HL-60/S4 (cell line): Measurements from ENCODE around the gene SYNGR3.

Source experiments
- in situ Hi-C: fragments of 300-500 bp; cut with MboI; formaldehyde crosslinking; loops from 2 replicates; pipeline ENCODE4 v1.14.3; 2022; ENCODE audit warnings: low sequenced_read_pairs

The SYNGR3 gene

DNA sequence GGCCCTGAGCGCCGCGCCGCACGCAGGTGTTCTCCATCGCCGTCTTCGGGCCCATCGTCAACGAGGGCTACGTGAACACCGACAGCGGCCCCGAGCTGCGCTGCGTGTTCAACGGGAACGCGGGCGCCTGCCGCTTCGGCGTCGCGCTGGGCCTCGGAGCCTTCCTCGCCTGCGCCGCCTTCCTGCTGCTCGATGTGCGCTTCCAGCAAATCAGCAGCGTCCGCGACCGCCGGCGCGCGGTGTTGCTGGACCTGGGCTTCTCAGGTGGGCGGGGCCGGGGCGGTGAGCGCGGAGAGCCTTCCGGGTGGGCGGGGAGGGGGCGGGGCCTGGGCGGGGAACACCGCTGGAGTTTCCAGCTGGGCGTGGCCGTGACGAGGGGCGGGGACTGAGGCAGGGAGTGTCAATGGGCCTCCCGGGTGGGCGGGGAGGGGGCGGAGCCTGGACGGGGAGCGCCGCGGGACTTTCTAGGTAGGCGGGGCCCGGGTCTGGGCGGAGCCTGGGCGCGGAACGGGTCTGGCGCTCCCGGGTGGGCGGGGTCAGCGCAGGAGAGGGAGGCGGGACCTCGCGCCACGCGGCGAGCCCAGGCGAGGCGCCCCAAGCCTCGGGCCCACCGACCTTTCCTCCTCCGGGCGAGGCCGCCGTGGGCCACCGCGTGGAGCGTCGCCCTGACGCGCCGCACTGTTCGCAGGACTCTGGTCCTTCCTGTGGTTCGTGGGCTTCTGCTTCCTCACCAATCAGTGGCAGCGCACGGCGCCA lies 2.4 kb downstream of the SYNGR3 start:
- in situ Hi-C loops: no loop called here

DNA sequence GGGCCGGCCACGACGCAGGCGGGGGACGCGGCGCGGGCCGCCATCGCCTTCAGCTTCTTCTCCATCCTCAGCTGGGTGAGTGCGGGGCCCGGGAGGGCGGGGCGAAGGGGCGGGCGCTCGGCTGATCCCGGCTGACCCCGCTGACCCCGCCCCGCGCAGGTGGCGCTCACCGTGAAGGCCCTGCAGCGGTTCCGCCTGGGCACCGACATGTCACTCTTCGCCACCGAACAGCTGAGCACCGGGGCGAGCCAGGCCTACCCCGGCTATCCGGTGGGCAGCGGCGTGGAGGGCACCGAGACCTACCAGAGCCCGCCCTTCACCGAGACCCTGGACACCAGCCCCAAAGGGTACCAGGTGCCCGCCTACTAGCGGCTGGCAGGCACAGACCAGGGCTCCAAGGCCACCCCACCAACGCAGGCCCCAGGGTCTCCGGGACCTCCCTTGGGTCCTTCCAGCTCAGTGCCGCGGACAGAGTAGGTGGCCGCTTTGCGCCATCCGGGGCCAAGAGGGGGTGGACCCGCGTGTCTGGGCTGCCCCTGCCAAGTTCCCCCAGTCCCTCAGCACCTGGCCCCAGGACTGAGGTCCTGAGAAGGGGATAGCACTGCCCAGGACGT lies 3.0 kb downstream of the SYNGR3 start:
- in situ Hi-C loops: no loop called here

DNA sequence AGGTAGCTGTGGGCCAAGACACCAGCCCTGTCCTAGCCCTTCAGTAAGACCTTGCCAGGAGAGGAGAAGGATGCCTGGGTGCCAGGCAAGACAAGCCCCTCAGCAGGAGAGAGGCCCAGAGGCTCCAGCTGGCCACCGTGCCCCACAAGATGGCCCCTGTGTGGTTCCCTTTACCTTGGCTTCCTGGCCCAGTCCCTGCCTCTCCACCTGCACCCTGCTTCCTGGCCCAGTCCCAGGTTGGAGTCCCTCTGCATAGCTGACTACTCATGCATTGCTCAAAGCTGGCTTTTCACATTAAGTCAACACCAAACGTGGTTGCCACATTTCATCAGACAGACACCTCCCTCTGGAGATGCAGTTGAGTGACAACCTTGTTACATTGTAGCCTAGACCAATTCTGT lies 4.0 kb downstream of the SYNGR3 start:
- in situ Hi-C loops: no loop called here

DNA sequence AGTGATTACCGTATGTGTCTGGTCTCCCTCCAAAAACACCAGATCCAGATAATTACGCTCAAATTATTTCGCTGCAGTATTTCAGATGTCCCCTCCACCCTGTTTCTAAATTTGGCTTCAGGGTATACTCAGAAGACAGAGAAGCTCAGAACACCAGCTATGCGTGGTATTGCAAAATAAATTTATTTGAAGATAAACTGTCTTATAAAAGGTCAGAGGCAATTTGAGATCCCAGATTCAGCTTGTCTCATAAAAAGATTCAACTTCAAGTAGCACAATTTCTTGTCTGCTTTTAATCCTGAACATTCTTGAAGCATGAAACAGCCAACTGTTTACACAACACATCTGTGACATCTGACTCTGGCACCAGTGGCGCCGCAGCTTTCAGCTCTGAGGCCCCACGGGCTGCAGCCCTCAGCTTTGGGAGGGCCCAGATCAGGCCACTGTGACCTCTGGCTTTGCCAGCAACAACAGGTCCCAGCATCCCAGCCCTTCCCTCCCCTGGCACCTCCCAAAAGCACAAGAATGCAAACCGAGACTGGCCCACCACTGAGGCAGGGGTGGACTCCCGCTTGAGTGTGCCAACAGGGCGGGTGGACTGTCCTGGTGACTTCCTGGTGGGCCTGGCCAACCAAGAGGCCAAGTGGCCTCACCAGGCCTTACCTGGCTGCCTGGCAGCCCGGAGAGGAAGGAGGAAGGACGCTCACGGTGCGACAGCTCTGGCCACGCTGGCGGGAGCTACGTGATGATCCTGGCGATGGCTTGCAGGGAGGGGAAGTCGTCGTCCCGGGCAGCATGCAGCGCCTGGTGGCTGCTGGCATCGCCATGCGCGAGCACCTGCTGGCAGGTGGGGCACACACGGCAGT lies 8.0 kb downstream of the SYNGR3 start:
- in situ Hi-C loops: no loop called here

DNA sequence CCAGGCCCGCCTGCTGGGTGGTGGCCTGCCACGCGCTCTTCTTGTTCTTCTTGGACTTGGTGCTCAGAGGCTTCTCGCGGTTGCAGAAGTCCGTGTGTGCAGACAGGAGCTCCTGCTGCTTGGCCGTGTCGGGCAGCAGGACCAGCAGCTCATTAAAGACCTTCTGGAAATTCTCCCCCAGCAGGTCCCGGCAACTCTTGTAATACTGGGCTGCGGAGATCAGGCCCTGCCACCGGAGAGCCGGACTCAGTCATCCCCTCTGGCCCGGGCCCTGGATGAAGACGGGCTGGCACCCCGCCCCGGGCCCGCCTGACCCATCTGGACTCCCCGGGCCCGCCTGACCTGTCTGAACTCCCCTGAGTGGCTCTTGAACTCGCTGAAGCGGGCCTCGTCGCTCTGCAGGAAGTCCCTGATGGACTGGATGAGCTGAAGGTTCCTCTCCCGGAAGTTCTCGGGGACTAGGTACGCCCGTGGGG lies 8.6 kb downstream of the SYNGR3 start:
- in situ Hi-C loops: no loop called here

DNA sequence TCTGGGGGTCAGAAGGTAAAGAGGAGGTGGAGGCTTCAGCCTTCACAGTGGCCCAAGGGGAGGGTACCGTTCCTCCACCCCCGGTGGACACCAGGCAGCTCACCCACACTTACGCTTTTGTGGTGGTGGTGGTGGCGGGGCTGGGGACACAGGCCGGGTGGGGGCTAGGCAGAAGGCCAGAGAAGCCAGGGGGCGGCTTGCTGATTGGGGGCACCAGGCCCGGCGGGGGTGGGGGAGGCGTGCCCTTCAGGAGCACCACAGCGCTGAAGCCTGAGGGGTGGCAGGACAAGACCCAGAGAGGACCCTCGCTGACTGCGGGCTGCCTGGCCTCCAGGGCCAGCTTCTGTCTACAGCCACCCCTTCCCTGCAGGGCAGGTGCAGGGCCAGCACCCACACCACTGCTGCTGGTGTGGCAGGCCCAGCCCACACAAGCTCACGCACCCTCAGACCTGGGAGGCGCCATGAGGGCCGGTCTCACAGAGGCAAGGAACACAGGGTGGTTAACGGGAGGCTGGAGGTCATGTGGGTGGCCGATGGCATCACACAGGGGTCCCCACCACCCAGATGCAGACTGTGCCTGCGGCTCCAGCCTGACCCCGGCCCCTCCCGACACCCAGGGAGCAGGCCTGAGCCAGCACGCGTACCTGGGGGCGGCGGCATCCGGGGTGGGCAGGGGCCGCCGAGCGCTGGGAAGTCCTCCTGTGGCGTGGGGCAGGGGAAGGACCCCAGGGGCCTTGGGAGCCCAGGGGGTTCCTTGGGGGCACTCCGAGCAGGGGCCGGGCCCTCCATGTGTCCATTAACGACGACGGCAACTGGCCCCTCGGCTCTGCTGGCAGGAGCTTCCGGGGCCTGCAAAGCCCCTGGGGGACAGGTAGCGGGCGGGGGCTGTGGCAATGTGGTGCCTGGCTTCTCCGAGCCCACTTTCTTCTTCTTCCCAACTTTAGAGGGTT lies 9.4 kb downstream of the SYNGR3 start:
- in situ Hi-C loops: no loop called here

DNA sequence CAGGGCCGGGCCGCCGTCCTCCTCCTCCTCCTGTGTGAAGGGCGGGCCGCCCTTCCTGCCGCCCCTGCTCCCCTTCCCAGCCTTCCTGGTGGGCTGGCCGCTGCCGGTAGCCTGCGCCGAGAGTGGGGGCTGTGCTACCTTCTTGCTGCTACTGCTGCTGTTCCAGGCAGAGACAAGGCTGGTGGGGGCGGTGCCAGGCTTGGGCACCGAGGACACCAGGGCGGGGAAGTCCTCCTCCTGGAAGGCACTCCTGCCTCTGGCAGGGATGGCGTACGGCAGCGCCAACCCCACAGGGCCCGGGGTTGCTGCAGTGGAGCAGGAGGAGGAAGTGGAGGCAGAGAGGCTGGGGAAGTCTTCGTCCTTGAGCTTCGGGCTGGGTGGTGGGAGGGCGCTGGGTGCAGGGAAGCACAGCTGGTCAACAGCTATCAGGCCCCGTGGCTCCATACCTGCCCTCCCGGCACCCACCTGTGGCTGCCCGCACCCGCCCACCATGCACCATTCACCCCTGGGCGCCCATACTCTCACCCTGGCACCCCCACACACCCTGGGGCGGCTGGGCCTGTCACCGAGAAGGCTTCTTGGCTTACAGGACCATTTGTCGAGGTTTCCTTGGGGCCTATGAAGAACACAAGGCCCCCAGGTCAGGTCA lies 10.2 kb downstream of the SYNGR3 start:
- in situ Hi-C loops: loop anchor here (25.0 kb wide), 1 partner anchor 487 kb away; the partner anchor contains the start of gene TBC1D24

DNA sequence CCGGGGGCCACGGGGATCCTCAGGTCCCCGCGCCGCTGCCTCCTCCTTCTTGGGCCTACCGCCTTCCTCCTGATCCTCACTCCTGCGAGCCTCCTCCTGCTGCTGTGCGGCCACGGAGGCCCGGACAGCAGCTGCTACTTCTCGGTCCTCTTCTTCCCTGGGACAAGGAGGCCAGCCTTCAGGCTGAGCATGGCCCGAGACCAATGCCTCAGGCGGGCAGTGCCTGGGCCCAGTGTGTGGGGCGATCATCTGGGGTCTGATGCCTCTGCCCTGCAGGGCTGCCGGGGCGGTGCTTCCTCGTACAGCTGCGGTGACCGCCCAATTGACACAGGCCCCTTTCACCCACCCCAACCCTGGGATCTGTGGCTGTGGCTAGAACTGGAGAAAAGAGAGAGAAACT lies 11.3 kb downstream of the SYNGR3 start:
- in situ Hi-C loops: loop anchor here (25.0 kb wide), 1 partner anchor 486 kb away; the partner anchor contains the start of gene TBC1D24

DNA sequence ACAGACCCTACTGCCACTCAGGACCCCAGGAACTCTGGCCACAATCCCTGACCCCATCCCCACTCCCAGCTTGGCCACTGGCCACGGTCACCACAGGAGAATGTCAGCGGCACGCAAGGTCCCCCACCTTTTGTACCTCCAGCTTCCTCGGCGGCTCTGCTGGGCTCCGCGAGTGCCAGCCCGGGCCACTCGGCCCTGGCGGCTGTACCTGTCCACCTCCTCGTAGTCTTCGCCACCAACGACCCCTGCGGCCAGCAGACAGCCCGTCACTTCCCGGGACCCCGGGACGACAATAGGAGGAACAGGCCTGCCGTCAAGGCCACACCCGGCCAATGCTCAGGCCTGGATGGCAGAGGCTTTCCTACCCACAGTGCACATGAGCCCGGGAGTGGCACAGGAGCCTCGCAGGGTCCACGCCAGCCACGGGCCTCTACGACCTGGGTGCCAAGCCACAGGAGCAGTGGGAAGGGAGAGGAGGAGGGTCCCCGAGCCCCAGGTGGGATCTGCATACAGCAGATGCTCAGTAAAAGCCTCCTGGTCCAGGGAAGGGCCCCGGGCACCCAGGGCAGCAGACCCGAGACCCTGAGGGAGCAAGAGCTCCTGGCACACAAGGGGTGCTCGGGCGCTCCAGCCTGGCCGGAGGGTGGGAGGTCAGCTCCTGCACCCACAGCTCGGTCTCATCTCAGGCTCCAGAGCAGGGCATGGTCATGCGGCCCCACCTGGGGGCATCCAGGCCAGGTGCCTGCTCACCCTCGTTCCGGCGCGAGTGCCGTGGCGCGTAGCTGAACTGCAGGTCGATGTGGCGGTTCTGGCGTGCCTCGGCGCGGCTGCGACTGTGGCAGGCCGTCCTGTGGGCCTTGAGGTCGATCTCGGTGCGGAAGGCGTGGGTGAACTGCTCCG lies 11.9 kb downstream of the SYNGR3 start:
- in situ Hi-C loops: loop anchor here (25.0 kb wide), 1 partner anchor 486 kb away; the partner anchor contains the start of gene TBC1D24

DNA sequence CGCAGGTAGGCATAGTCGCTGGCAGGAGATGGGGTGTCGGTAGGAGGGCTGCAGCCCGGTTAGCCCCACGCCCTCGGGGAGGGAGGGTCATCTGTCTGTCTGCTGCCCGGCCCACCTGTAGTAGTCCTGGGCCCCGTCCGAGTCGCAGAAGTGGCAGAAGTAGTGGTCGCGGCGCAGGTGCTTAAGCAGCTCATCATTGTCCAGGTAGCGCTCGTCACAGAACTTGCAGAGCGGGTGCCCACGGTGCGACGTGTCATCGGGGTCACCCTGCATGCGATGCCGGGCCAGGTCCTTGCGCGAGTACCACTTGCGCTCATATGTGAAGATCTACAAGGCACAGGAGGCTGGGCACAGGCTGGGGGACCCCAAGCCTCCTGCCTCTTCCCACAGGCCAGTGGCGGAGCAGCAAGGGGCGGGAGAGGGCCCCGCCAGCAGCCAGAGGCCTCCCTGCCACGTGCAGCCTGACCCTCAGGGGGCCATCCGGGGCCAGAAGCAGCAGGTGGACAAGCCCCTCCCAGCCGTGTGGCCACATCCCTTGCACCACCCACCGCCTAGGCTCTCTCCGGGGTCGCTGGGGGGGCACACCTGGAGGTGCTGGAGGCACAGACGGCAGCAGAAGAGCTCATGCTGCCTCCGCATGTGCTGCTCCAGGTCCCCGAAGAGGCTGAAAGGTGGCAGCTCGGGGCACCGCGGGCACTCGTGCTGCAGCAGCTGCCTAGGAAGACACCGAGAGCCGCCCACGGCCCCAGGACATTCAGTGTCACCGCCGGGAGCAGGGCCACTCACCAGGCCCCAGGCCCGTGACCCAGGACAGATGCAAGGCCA lies 12.8 kb downstream of the SYNGR3 start:
- in situ Hi-C loops: loop anchor here (25.0 kb wide), 1 partner anchor 485 kb away; the partner anchor contains the start of gene TBC1D24

DNA sequence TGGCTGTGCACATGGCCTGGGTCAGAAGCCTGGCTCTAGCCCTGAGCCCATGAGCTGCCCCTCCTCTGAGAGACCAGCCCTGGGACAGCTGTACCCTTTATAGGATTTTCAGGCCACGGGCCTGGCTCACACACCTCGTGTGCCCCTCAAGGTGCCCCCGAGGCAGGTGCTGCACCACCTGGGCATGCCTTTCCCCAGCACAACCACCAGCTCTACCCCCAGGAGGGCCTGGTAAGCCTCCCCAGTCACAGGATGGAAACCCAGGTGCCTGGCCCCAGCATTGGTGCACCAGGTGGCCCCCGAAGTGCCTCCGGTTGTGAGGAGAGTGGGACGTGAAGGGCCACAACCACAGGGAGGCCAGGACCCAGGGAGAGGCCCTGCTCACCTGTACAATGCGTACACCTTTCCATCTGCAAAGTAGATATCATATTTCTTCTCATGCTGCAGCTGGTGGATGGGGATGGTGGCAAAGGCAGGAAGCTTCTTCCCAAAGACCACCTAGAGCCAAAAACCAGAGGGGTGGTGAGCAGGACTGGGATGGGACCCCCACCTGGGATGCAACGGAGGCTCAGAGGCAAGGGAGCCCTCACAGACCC lies 13.6 kb downstream of the SYNGR3 start:
- in situ Hi-C loops: loop anchor here (25.0 kb wide), 1 partner anchor 484 kb away; the partner anchor contains the start of gene TBC1D24

DNA sequence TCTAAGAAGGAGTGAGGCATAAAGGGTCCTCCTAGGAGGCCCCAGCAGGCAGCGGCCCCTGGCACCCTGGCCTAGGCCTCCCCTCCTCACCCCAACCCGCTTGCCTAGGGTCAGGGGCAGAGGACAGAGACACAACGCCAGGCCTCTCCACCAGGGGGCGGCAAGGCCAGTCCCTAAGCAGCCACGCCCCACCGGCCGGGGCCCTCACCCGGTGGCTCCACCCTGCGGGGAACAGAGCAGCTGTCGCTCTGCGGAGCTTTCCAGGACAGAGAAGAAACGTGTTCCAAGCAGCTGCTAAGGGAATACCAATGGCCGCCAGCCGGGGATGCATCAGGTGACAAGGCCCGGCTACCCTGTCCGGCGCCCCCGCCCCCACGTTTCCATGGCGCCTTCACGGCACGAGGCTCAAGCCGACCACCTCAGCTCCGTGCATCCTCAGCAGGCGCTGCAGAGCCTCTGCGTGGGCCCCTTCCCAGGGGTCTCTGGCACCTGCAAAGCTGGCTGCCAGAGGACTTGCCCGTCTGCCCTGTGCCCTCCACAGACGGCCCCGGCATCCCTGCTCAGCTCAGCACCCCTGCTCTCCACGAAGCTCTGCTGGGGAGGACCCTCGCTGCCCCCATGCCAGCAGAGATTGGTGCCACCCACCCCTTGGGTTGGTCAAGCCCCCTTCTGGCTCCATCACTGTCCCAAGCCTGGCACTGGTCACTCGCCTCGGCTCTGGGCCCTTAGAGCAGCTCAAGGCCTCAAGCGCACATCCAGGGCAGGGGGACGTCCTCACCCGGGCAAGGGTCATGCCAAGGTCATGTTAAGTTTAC lies 14.3 kb downstream of the SYNGR3 start:
- in situ Hi-C loops: loop anchor here (25.0 kb wide), 1 partner anchor 483 kb away; the partner anchor contains the start of gene TBC1D24

DNA sequence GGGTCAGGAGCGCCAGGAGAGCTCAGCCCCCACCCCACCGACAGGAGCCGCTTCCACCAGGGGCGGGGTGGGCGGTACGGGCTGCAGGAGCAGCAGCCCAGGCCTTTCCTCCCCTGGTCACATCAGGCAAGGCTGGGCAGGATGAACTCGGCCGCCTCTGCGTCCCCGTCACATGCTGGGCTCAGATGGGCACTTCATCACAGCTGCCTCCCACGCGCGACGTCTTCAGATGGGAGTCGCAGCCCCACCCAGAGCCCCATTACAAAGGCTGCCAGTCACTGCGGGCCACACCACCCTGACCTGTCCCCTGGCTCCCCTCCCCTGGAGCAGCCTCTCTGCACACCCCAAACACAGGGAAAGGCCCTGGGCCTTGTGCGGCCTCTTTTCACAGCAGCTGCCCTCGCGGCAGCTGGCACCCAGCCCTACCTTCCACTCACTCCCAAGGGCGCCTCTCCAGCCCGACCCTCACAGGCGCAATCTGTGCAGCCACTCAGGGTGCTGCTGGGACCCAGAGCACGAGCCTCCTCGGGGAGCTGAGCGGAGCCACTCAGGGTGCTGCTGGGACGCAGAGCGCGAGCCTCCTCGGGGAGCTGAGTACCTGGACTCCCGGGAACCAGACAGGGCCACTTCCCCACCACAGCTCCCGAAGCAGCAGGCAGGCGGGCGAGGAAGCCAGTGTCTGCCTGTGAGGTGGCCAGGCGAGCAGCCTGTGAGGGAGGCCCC lies 15.2 kb downstream of the SYNGR3 start:
- in situ Hi-C loops: loop anchor here (25.0 kb wide), 1 partner anchor 482 kb away; the partner anchor contains the start of gene TBC1D24

DNA sequence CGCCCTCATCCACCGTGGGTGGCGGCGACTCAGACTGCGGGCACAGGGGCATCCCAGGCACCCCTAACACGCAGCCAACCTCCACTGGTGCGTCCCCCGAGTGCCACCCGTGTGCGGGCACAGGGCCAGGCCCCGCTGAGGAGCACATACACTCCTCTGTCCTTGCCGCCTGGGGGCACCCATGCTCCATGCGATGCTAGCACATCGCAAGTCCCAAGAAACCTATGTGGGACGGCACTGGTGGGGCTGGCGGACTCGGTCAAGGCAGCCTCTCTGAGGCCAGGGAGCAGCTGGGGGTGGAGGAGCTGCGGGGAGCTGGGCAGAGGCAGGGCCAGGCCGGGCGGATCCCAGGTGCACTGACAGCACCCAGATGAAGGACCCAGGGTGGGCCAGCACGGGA lies 15.9 kb downstream of the SYNGR3 start:
- in situ Hi-C loops: loop anchor here (25.0 kb wide), 1 partner anchor 482 kb away; the partner anchor contains the start of gene TBC1D24

DNA sequence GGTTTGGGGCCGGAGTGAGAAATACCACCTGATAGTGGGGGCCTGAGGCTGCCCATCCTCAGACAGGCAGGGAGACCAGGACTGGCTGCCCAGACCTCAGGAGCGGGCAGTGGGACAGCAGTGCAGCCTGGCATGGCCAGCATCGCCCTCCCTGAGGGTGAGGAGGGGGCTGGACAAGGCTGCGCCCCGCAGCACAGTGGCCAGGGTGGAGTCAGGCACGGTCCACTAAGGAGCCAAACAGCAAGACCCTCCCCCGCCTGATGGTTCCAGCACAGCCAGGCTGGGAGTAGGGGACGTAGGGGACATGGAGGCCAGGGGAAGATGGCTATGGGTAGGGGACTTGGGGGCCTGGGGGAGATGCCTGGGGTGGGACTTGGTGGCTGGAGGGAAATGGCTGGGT lies 16.5 kb downstream of the SYNGR3 start:
- in situ Hi-C loops: loop anchor here (25.0 kb wide), 1 partner anchor 481 kb away; the partner anchor contains the start of gene TBC1D24
